H9 (cell line): Measurements from ENCODE around the gene LLGL2. TPM values are rescaled to one million over a fixed set of nuclear protein-coding genes. Genes with fewer than 3 reads are reported as not detected.

Experiments
- DNase-seq: peaks from one replicate; pipeline ENCODE4 v3.0.0-alpha.2; 2017
- H2AFZ ChIP-seq: one replicate; pipeline ENCODE4 v1.6.1; 2013; ENCODE audit warnings: mild to moderate bottlenecking, low read length, control low read depth, moderate library complexity
- H2AK5ac ChIP-seq: 2 replicates; pipeline ENCODE4 v1.6.1; 2013; ENCODE audit warnings: low read length, control low read depth, mixed read lengths; ENCODE audit not compliant: insufficient read length
- H2BK120ac ChIP-seq: one replicate; pipeline ENCODE4 v1.6.1; 2013; ENCODE audit warnings: low read depth, mild to moderate bottlenecking, low read length, control low read depth, inconsistent platforms; ENCODE audit not compliant: poor library complexity, severe bottlenecking
- H2BK12ac ChIP-seq: 2 replicates; pipeline ENCODE4 v1.6.1; 2013; ENCODE audit warnings: low read length, control low read depth, mixed read lengths, low read depth; ENCODE audit not compliant: insufficient read length
- H2BK15ac ChIP-seq: 2 replicates; pipeline ENCODE4 v1.6.1; 2013; ENCODE audit warnings: low read depth, low read length, control low read depth
- H2BK20ac ChIP-seq: one replicate; pipeline ENCODE4 v1.6.1; 2013; ENCODE audit warnings: low read depth, mild to moderate bottlenecking, low read length, control low read depth, inconsistent platforms; ENCODE audit not compliant: poor library complexity, severe bottlenecking
- H2BK5ac ChIP-seq: 2 replicates; pipeline ENCODE4 v1.6.1; 2013; ENCODE audit warnings: low read length, control low read depth, mixed read lengths; ENCODE audit not compliant: insufficient read length
- H3K14ac ChIP-seq: 2 replicates; pipeline ENCODE4 v1.6.1; 2013; ENCODE audit warnings: low read length, control low read depth; ENCODE audit not compliant: insufficient read depth
- H3K18ac ChIP-seq: 2 replicates; pipeline ENCODE4 v1.6.1; 2013; ENCODE audit warnings: low read depth, mild to moderate bottlenecking, mixed read lengths, low read length, control low read depth; ENCODE audit not compliant: insufficient read length
- H3K23ac ChIP-seq: 2 replicates; pipeline ENCODE4 v1.6.1; 2013; ENCODE audit warnings: low read length, control low read depth, mixed read lengths, low read depth; ENCODE audit not compliant: insufficient read length
- H3K23me2 ChIP-seq: 2 replicates; pipeline ENCODE4 v1.6.1; 2013; ENCODE audit warnings: low read depth, mild to moderate bottlenecking, mixed read lengths, low read length, control low read depth; ENCODE audit not compliant: insufficient read length, poor library complexity, severe bottlenecking
- H3K27ac ChIP-seq: 2 replicates; pipeline ENCODE4 v1.5.1; 2013; ENCODE audit warnings: low read length, control low read depth, mixed read lengths, low read depth; ENCODE audit not compliant: insufficient read length
- H3K27me3 ChIP-seq: 2 replicates; pipeline ENCODE4 v1.6.1; 2013; ENCODE audit warnings: low read length, control low read depth, inconsistent platforms; ENCODE audit not compliant: insufficient read depth
- H3K4ac ChIP-seq: 2 replicates; pipeline ENCODE4 v1.6.1; 2013; ENCODE audit warnings: low read depth, mild to moderate bottlenecking, control low read depth, inconsistent platforms, low read length, moderate library complexity
- H3K4me1 ChIP-seq: 2 replicates; pipeline ENCODE4 v1.6.1; 2013; ENCODE audit warnings: low read length, control low read depth, inconsistent platforms; ENCODE audit not compliant: insufficient read depth
- H3K4me2 ChIP-seq: 2 replicates; pipeline ENCODE4 v1.6.1; 2013; ENCODE audit warnings: low read length, control low read depth, mixed read lengths; ENCODE audit not compliant: insufficient read length, insufficient read depth
- H3K56ac ChIP-seq: 2 replicates; pipeline ENCODE4 v1.6.1; 2013; ENCODE audit warnings: low read depth, mild to moderate bottlenecking, mixed read lengths, low read length, control low read depth; ENCODE audit not compliant: insufficient read length
- H3K79me1 ChIP-seq: 2 replicates; pipeline ENCODE4 v1.6.1; 2013; ENCODE audit warnings: low read depth, mild to moderate bottlenecking, moderate library complexity, low read length, control low read depth, inconsistent platforms; ENCODE audit not compliant: insufficient read depth, poor library complexity, severe bottlenecking
- H3K79me2 ChIP-seq: 2 replicates; pipeline ENCODE4 v1.6.1; 2013; ENCODE audit warnings: low read length, control low read depth, inconsistent platforms; ENCODE audit not compliant: insufficient read depth
- H3K9ac ChIP-seq: 2 replicates; pipeline ENCODE4 v1.6.1; 2013; ENCODE audit warnings: low read length, control low read depth, mixed read lengths; ENCODE audit not compliant: insufficient read length; ENCODE audit errors: extremely low read depth
- H3K9me3 ChIP-seq: one replicate; pipeline ENCODE4 v1.6.1; 2013; ENCODE audit warnings: low read depth, low read length, inconsistent platforms; ENCODE audit not compliant: control insufficient read depth
- H3T11ph ChIP-seq: one replicate; pipeline ENCODE4 v1.6.1; 2013; ENCODE audit warnings: mild to moderate bottlenecking, low read length, control low read depth, inconsistent platforms
- H4K20me1 ChIP-seq: one replicate; pipeline ENCODE4 v1.6.1; 2013; ENCODE audit not compliant: control insufficient read depth, insufficient read length, insufficient read depth
- H4K5ac ChIP-seq: 2 replicates; pipeline ENCODE4 v1.6.1; 2013; ENCODE audit warnings: low read depth, mild to moderate bottlenecking, mixed read lengths, low read length, control low read depth; ENCODE audit not compliant: insufficient read length
- H4K8ac ChIP-seq: replicated peaks from 2 replicates; pipeline ENCODE4 v1.6.1; 2013; ENCODE audit warnings: low read length, control low read depth, mixed read lengths, low read depth; ENCODE audit not compliant: insufficient read length
- H4K91ac ChIP-seq: 2 replicates; pipeline ENCODE4 v1.6.1; 2013; ENCODE audit warnings: low read depth, mild to moderate bottlenecking, moderate library complexity, mixed read lengths, low read length, control low read depth; ENCODE audit not compliant: insufficient read length
- H3K27ac Mint-ChIP-seq, 3 experiments: 2 replicates in 2 of 3; 3 replicates in 1 of 3; pipeline ENCODE4 v1.8.0; 2020 to 2021; ENCODE audit warnings: mixed read lengths in 3 of 3, mild to moderate bottlenecking in 1 of 3, moderate library complexity in 1 of 3
- H3K27me3 Mint-ChIP-seq: 2 replicates; pipeline ENCODE4 v1.8.0; 2021; ENCODE audit warnings: low read depth, mild to moderate bottlenecking, moderate library complexity, mixed read lengths
- H3K36me3 Mint-ChIP-seq, 3 experiments: 2 replicates in 2 of 3; 3 replicates in 1 of 3; pipeline ENCODE4 v1.8.0; 2020 to 2021; ENCODE audit warnings: low read depth in 3 of 3, mixed read lengths in 3 of 3; ENCODE audit not compliant: insufficient read depth in 1 of 3
- H3K4me1 Mint-ChIP-seq, 2 experiments: 2 replicates each; pipeline ENCODE4 v1.8.0; 2020; ENCODE audit warnings: mixed read lengths in 2 of 2
- H3K4me3 Mint-ChIP-seq, 2 experiments: 2 replicates in 1 of 2; 3 replicates in 1 of 2; pipeline ENCODE4 v1.8.0; 2020 to 2021; ENCODE audit warnings: mild to moderate bottlenecking in 2 of 2, mixed read lengths in 2 of 2, moderate library complexity in 1 of 2
- H3K9me3 Mint-ChIP-seq, 2 experiments: 2 replicates in 1 of 2; 3 replicates in 1 of 2; pipeline ENCODE4 v1.8.0; 2020; ENCODE audit warnings: mild to moderate bottlenecking in 2 of 2, mixed read lengths in 2 of 2, moderate library complexity in 1 of 2
- CTCF ChIP-seq: fragments of 200-600 bp; sonication (generic); conservative IDR thresholded peaks from 3 replicates; pipeline ENCODE4 v1.8.0; 2021; ENCODE audit warnings: antibody characterized with exemption, mild to moderate bottlenecking
- WGBS: extraction: QIAGEN DNeasy Blood & Tissue Kit; methylation state at CpG from one replicate; pipeline ENCODE4 v1.1.7; 2013; ENCODE audit warnings: missing lambda C conversion rate, low lambda C conversion rate, mixed read lengths; ENCODE audit not compliant: insufficient read length; ENCODE audit errors: extremely low coverage; 5-methylcytosine and 5-hydroxymethylcytosine counted together
- total RNA-seq: library from RNA; stranded (reverse); gene quantifications from 2 replicates; pipeline ENCODE4 v1.2.1, GENCODE V29; 2021

The LLGL2 gene
- total RNA-seq, 1 experiment from 2014 or later = 90.4 TPM

GRCh38 chr17:75607086-75607485, 81.6 kb downstream of the LLGL2 start:
- H3K23me2 ChIP-seq = no peaks in the 10 kb centered on the region
- no peak overlapping the region for H3K27ac ChIP-seq
- H4K5ac ChIP-seq = no peak overlapping the region
- no peak overlapping the region for H2BK15ac ChIP-seq
- H2AFZ ChIP-seq = no peak overlapping the region
- no peak overlapping the region for H3K18ac ChIP-seq
- no peak overlapping the region for H3K9ac ChIP-seq
- H3K4me3 Mint-ChIP-seq = no peak overlapping the region
- no peaks in the 10 kb centered on the region for H3K9me3 ChIP-seq
- H3K36me3 Mint-ChIP-seq = no peaks in the 10 kb centered on the region
- no peaks in the 10 kb centered on the region for H3K27me3 Mint-ChIP-seq
- no peaks in the 10 kb centered on the region for H3K27me3 ChIP-seq
- H2BK120ac ChIP-seq = no peak overlapping the region
- no peak overlapping the region for H2AK5ac ChIP-seq
- H3K27ac Mint-ChIP-seq = no peak overlapping the region
- H3K9me3 Mint-ChIP-seq = no peaks in the 10 kb centered on the region
- no peak overlapping the region for H3K56ac ChIP-seq
- H3K79me1 ChIP-seq = no peaks in the 10 kb centered on the region
- H3T11ph ChIP-seq = no peak overlapping the region
- H3K14ac ChIP-seq = no peak overlapping the region
- no peak overlapping the region for H2BK12ac ChIP-seq
- H2BK20ac ChIP-seq = no peak overlapping the region
- H2BK5ac ChIP-seq = no peak overlapping the region
- no peak overlapping the region for H3K23ac ChIP-seq
- H3K4me2 ChIP-seq = no peak overlapping the region
- no peak overlapping the region for H4K8ac ChIP-seq
- H3K4ac ChIP-seq = no peak overlapping the region
- H3K4me1 ChIP-seq = no peaks in the 10 kb centered on the region
- no peak for DNase-seq
- no peaks in the 10 kb centered on the region for H3K79me2 ChIP-seq
- no peak overlapping the region for H4K91ac ChIP-seq
- H4K20me1 ChIP-seq = no peaks in the 10 kb centered on the region
- WGBS = no CpG with 5 or more reads among the region's 5 CpGs
- TF ChIP-seq CTCF = no peak
- H3K4me1 Mint-ChIP-seq = no peaks in the 10 kb centered on the region
